Heart left ventricle (tissue), 13 donors: Measurements from ENCODE around the gene ARHGAP26.

ENCODE experiments used
- CTCF ChIP-seq, 12 donors: fragments of 200-600 bp; sonication (generic) in 4 of 12; IDR thresholded peaks; one replicate each; pipeline versions ENCODE4 v1.5.0 to v1.8.0; 2018 to 2022; ENCODE audit warnings: antibody characterized with exemption in 12 of 12, mild to moderate bottlenecking in 5 of 12
- POLR2A ChIP-seq, 2 donors: fragments of 450-650 bp; IDR thresholded peaks; one replicate each; pipeline ENCODE4 v1.6.1; 2017; ENCODE audit warnings: antibody characterized with exemption in 2 of 2, mild to moderate bottlenecking in 2 of 2, moderate library complexity in 2 of 2
- donor health status: ischemic (EF 13 %, LVEDD 7.1; RV severe dilation, severe dysfunction).
- donor health status: DM: no; HTN: yes; CAD: no.
- donor health status: DM: no; HTN: no; CAD: no.
- donor health status: ischemic (EF 25% LVEDD 6.9; RV normal size, moderate dysfunction).
- donor health status: ischemic (EF 25% LVEDD 5.7; RV mildly dilated, moderate dysfunction).
- donor health status: ischemic (EF 35%, LVEDD 5.7; RV mildly dilated, moderate dysfunction).
- donor health status: nonischemic (EF 11% LVEDD 7.7; RV severe dilation, severe dysfunction).
- donor health status: DM: yes; HTN: yes; CAD: no.
- donor health status: PGD.
- donor health status: ischemic (EF 29% LVEDD 5.4; RV normal size, mild dysfunction).
- donor health status: nonischemic (EF 23%, LVEDD 6.1; RV moderate dilation, normal function).

GRCh38 chr5:142756576-142756975 is 13.6 kb upstream of the ARHGAP26 start:
- TF ChIP-seq CTCF (IDR thresholded peaks at IDR 0.05) (no peak), POLR2A (IDR thresholded peaks at IDR 0.05) (no peak)
